GM12878 (cell line): Measurements from ENCODE around the gene PRRC1. TPM values are rescaled to one million over a fixed set of nuclear protein-coding genes. Genes with fewer than 3 reads are reported as not detected.

Experiments used
- ATAC-seq: fragments of 200-7000 bp; cut with Tn5 transposase; 3 replicates; pipeline ENCODE4 v1.9.1; 2020; ENCODE audit warnings: mild to moderate bottlenecking, moderate library complexity
- BruUV-seq: library from RNA; stranded (reverse); fragments of 400-500 nt; replicated peaks from 2 replicates; lab custom pipeline; 2021; lab: Mats Ljungman, UMichigan
- CTCF ChIA-PET: fragments of 300-600 bp; sonication (Branson Sonifier 250); formaldehyde crosslinking; extraction: SDS; loops from one replicate; lab custom pipeline; 2021; ENCODE audit warnings: inconsistent platforms; lab: Yijun Ruan, JAX
- POLR2A ChIA-PET: fragments of 350-600 bp; formaldehyde crosslinking; extraction: SDS; loops from one replicate; lab custom pipeline; 2021; ENCODE audit warnings: inconsistent platforms; lab: Charles Lee
- RAD21 ChIA-PET: fragments of 300-600 bp; sonication (Branson Sonifier 250); formaldehyde crosslinking; loops from one replicate; lab custom pipeline; 2023; ENCODE audit warnings: antibody characterized with exemption; ENCODE audit not compliant: unreplicated experiment; lab: Charles Lee
- SMC1A ChIA-PET: fragments of 300-600 bp; sonication (Branson Sonifier 250); formaldehyde crosslinking; loops from one replicate; lab custom pipeline; 2023; ENCODE audit not compliant: unreplicated experiment, uncharacterized antibody; lab: Charles Lee
- DNase-seq: peaks from one replicate; pipeline ENCODE4 v3.0.0-alpha.2; 2011; ENCODE audit warnings: low read depth, low spot score
- FAIRE-seq: peaks from 3 replicates; lab custom pipeline; 2011; peaks lifted over from hg19 to GRCh38; lab: Jason Lieb, UNC
- H2AFZ ChIP-seq: 2 replicates; pipeline ENCODE4 v1.6.0; 2011; ENCODE audit warnings: low read depth, low read length, control low read depth; ENCODE audit not compliant: control insufficient read depth
- H3K27ac ChIP-seq: 2 replicates; pipeline ENCODE4 v1.5.1; 2011; ENCODE audit warnings: control low read depth; ENCODE audit not compliant: control insufficient read depth, insufficient read depth
- H3K27me3 ChIP-seq, 2 experiments: replicated peaks in 1 of 2; 2 replicates each; pipeline versions ENCODE4 v1.6.0 to v1.6.1; 2011; ENCODE audit warnings: low read length in 1 of 2; ENCODE audit not compliant: control insufficient read depth in 2 of 2, insufficient read depth in 2 of 2
- H3K36me3 ChIP-seq, 2 experiments: 2 replicates each; pipeline ENCODE4 v1.5.1; 2011; ENCODE audit warnings: low read length in 1 of 2; ENCODE audit not compliant: control insufficient read depth in 2 of 2, insufficient read depth in 2 of 2
- H3K4me1 ChIP-seq: 2 replicates; pipeline ENCODE4 v1.6.1; 2011; ENCODE audit warnings: mild to moderate bottlenecking, low read length, moderate library complexity, mixed read lengths; ENCODE audit not compliant: control insufficient read depth, insufficient read depth
- H3K4me2 ChIP-seq: 2 replicates; pipeline ENCODE4 v1.6.0; 2011; ENCODE audit warnings: control low read depth; ENCODE audit not compliant: control insufficient read depth, insufficient read depth
- H3K4me3 ChIP-seq: fragments of 200-600 bp; sonication (generic); 2 replicates; pipeline ENCODE4 v1.5.1; 2016
- H3K79me2 ChIP-seq: 2 replicates; pipeline ENCODE4 v1.6.0; 2011; ENCODE audit warnings: low read length; ENCODE audit not compliant: control insufficient read depth, insufficient read depth
- H3K9ac ChIP-seq: 2 replicates; pipeline ENCODE4 v1.8.0; 2011; ENCODE audit warnings: low read length, control low read depth, mixed read lengths; ENCODE audit not compliant: control insufficient read depth, insufficient read depth
- H3K9me3 ChIP-seq: replicated peaks from 3 replicates; pipeline ENCODE4 v1.5.1; 2011; ENCODE audit warnings: mild to moderate bottlenecking, low read length; ENCODE audit not compliant: control insufficient read depth, insufficient read depth
- H4K20me1 ChIP-seq: 2 replicates; pipeline ENCODE4 v1.6.0; 2011; ENCODE audit not compliant: control insufficient read depth, insufficient read depth
- BMI1 ChIP-seq: fragments of 450-650 bp; IDR thresholded peaks from 2 replicates; pipeline ENCODE4 v1.6.1; 2016; ENCODE audit warnings: mild to moderate bottlenecking, moderate library complexity, borderline replicate concordance
- NFIC ChIP-seq: IDR thresholded peaks from 2 replicates; pipeline ENCODE4 v1.6.1; 2012; ENCODE audit warnings: low read depth, mild to moderate bottlenecking, inconsistent platforms, low read length, moderate library complexity
- SMAD1 ChIP-seq: fragments of 450-650 bp; IDR thresholded peaks from 2 replicates; pipeline ENCODE4 v1.6.1; 2018; ENCODE audit warnings: mild to moderate bottlenecking, low read depth; ENCODE audit not compliant: partially characterized antibody
- WGBS: methylation state at CpG from one replicate; pipeline ENCODE4 v1.1.6; 2016; ENCODE audit warnings: low lambda C conversion rate; ENCODE audit not compliant: insufficient replicate concordance, insufficient coverage; ENCODE audit errors: missing lambda C conversion rate; 5-methylcytosine and 5-hydroxymethylcytosine counted together
- in situ Hi-C: fragments of 300-500 bp; cut with MboI; formaldehyde crosslinking; loops from 9 replicates; pipeline ENCODE4 v1.14.3; 2018; ENCODE audit warnings: mixed read lengths
- intact Hi-C: fragments of 100-400 bp; cut with micrococcal nuclease; formaldehyde crosslinking; loops from one replicate; pipeline ENCODE4 v1.14.2; 2022; ENCODE audit not compliant: unreplicated experiment
- polyA plus RNA-seq, 11 experiments: library from polyadenylated mRNA; depleted of rRNA in 4 of 11; unstranded in 6 of 11; stranded (reverse) in 5 of 11; fragments of >200 nt; fragmentation: Nextera tagmentation in 4 of 11; fragmentation: Illumina TruSeq in 1 of 11; extraction: Ambion mirVana in 4 of 11; extraction: Trizol in 1 of 11; gene quantifications; 1 replicate in 1 of 11; 2 replicates in 10 of 11; pipeline versions ENCODE4 v1.2.1 to v1.2.3, GENCODE V29; 2011 to 2016; ENCODE audit warnings: inconsistent platforms in 2 of 11, missing spikeins in 2 of 11, low read depth in 1 of 11
- total RNA-seq, 4 experiments: library from RNA; depleted of rRNA in 3 of 4; stranded (reverse); fragments of >200 nt in 3 of 4; fragmentation: Illumina TruSeq in 1 of 4; extraction: Trizol in 1 of 4; gene quantifications; 2 replicates each; pipeline versions ENCODE4 v1.2.1 to v1.2.3, GENCODE V29; 2013 to 2021
- TF ChIP-seq, protein P1 (sequence below): fragments of 450-650 bp; formaldehyde crosslinking; IDR thresholded peaks from 2 replicates; pipeline ENCODE4 v1.4.0; 2020; ENCODE audit warnings: mild to moderate bottlenecking, moderate library complexity
- TF ChIP-seq, protein P2 (sequence below): fragments of 450-650 bp; conservative IDR thresholded peaks from 2 replicates; pipeline ENCODE4 v1.6.1; 2017; ENCODE audit warnings: mild to moderate bottlenecking, moderate library complexity
- TF ChIP-seq, protein P3 (sequence below): fragments of 450-650 bp; formaldehyde crosslinking; IDR thresholded peaks from 2 replicates; pipeline ENCODE4 v1.4.0; 2022; ENCODE audit warnings: mild to moderate bottlenecking, moderate library complexity

The PRRC1 gene
- total and polyA plus RNA-seq, 10 of the 15 experiments (the other 5 are each of a cell fraction or from before 2014, with no cell fraction given): 19.0 to 54.5 (median 31.0) TPM

DNA sequence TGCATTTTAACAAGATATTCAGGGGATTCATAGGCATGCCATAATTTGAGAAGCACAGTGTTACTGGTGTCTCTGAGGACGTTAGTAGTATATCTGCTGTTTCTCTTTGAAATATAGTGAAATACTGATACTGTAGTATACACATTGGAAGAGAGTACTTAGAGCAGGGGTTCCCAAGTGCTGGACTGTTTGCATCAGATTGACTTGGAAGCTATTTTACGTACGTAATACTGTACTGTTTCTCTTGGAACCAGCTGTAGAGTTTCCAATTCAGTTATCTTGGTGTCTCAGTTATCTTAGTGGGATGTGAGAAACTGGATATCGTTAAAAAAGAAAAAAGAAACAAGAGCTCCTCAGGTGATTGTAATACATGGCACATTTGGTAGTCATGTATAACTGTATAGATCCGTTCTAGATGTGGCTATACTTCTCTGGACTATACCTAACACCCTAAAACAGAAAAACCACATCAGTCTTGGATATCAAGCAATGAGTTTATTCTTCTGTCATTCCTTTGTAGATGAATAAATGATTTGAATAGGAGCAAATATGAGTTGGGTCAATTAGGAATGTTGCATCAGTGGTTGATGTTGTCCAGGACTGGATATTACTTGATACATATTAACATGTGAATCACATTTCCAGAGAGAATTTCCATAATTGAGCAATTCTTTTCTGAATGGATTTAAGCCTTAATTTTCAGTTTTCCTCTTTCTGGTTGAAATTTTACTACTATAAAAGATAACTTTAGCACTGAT, 33.4 kb downstream of the PRRC1 start (continued):
- TF ChIP-seq, protein P1, sequence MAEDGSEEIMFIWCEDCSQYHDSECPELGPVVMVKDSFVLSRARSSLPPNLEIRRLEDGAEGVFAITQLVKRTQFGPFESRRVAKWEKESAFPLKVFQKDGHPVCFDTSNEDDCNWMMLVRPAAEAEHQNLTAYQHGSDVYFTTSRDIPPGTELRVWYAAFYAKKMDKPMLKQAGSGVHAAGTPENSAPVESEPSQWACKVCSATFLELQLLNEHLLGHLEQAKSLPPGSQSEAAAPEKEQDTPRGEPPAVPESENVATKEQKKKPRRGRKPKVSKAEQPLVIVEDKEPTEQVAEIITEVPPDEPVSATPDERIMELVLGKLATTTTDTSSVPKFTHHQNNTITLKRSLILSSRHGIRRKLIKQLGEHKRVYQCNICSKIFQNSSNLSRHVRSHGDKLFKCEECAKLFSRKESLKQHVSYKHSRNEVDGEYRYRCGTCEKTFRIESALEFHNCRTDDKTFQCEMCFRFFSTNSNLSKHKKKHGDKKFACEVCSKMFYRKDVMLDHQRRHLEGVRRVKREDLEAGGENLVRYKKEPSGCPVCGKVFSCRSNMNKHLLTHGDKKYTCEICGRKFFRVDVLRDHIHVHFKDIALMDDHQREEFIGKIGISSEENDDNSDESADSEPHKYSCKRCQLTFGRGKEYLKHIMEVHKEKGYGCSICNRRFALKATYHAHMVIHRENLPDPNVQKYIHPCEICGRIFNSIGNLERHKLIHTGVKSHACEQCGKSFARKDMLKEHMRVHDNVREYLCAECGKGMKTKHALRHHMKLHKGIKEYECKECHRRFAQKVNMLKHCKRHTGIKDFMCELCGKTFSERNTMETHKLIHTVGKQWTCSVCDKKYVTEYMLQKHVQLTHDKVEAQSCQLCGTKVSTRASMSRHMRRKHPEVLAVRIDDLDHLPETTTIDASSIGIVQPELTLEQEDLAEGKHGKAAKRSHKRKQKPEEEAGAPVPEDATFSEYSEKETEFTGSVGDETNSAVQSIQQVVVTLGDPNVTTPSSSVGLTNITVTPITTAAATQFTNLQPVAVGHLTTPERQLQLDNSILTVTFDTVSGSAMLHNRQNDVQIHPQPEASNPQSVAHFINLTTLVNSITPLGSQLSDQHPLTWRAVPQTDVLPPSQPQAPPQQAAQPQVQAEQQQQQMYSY (CRISPR knock-in tag): no peak
- no peak for TF ChIP-seq NFIC

DNA sequence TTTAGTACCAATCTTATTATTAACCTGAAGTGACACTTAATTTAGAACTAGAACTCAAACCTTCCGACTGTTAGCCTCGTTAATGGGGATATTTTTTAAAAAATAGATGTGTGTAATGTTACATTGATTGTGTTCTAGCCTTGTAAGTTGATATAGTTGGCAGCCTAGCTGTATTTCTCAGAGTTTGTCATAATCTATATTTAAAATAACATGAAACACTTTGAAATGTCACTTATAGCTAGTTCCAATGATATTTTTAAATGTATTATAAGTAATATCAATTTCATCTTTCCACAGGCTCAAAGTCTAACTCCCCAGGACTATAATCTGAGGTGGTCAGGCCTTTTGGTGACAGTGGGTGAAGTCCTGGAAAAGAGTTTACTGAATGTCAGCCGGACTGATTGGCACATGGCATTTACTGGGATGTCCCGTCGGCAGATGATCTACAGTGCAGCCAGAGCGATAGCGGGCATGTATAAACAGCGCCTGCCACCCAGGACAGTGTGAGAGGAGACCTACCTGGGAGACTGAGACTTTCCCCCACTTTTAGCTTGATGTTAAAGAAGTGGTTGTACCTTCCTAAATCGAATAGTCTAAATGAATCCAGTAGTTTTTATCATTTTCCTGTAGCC, 34.1 kb downstream of the PRRC1 start:
- Histone ChIP-seq H3K27me3 (no peaks in the 10 kb centered on the region), H3K4me3 (no peak overlapping the region), H3K36me3 (peaks cover 4 to 19% of the 10 kb centered on the region in 2 experiments), H4K20me1 (no peaks in the 10 kb centered on the region; the same call in 1 of the 2 replicates), H3K9me3 (no peaks in the 10 kb centered on the region), H3K79me2 (no peaks in the 10 kb centered on the region), H3K4me2 (no peak overlapping the region), H3K4me1 (0 out of 2 replicates have a peak, but pooled peaks cover 4% of the 10 kb centered on the region), H3K9ac (no peak overlapping the region), H3K27ac (no peak overlapping the region), H2AFZ (no peak overlapping the region)
- FAIRE-seq: no peak
- in situ Hi-C loops: loop anchor here (25.0 kb wide), 1 partner anchor 1561 kb away; no protein-coding TSS in a partner anchor
- CTCF ChIA-PET: interaction anchor here (1.7 kb wide), 1 partner anchor 15 kb away, joined by 6 read pairs; no protein-coding TSS in a partner anchor
- SMC1A ChIA-PET: interaction anchor here (1.4 kb wide), 1 partner anchor 14 kb away, joined by 3 read pairs; no protein-coding TSS in a partner anchor
- DNase-seq: no peak
- POLR2A ChIA-PET: no interaction called here
- BruUV-seq: TSS peak; percentile 12
- TF ChIP-seq, protein P2, sequence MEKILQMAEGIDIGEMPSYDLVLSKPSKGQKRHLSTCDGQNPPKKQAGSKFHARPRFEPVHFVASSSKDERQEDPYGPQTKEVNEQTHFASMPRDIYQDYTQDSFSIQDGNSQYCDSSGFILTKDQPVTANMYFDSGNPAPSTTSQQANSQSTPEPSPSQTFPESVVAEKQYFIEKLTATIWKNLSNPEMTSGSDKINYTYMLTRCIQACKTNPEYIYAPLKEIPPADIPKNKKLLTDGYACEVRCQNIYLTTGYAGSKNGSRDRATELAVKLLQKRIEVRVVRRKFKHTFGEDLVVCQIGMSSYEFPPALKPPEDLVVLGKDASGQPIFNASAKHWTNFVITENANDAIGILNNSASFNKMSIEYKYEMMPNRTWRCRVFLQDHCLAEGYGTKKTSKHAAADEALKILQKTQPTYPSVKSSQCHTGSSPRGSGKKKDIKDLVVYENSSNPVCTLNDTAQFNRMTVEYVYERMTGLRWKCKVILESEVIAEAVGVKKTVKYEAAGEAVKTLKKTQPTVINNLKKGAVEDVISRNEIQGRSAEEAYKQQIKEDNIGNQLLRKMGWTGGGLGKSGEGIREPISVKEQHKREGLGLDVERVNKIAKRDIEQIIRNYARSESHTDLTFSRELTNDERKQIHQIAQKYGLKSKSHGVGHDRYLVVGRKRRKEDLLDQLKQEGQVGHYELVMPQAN: no peak
- TF ChIP-seq BMI1 (no peak), SMAD1 (no peak)
- TF ChIP-seq, protein P3, sequence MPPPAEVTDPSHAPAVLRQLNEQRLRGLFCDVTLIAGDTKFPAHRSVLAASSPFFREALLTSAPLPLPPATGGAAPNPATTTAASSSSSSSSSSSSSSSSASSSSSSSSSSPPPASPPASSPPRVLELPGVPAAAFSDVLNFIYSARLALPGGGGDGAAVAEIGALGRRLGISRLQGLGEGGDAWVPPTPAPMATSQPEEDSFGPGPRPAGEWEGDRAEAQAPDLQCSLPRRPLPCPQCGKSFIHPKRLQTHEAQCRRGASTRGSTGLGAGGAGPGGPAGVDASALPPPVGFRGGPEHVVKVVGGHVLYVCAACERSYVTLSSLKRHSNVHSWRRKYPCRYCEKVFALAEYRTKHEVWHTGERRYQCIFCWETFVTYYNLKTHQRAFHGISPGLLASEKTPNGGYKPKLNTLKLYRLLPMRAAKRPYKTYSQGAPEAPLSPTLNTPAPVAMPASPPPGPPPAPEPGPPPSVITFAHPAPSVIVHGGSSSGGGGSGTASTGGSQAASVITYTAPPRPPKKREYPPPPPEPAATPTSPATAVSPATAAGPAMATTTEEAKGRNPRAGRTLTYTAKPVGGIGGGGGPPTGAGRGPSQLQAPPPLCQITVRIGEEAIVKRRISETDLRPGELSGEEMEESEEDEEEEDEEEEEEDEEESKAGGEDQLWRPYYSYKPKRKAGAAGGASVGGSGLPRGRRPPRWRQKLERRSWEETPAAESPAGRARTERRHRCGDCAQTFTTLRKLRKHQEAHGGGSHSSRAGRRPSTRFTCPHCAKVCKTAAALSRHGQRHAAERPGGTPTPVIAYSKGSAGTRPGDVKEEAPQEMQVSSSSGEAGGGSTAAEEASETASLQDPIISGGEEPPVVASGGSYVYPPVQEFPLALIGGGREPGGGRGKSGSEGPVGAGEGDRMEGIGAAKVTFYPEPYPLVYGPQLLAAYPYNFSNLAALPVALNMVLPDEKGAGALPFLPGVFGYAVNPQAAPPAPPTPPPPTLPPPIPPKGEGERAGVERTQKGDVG (CRISPR knock-in tag): no peak
- RAD21 ChIA-PET: no interaction called here
- intact Hi-C loops: no loop called here
- no peak for ATAC-seq
- 92% methylated on average over 9 of the region's 9 CpGs for WGBS
